Muscle of arm (tissue), 12 donors: ENCODE data around the gene TDRD15. TPM values are rescaled to one million over a fixed set of nuclear protein-coding genes. Genes with fewer than 3 reads are reported as not detected.
"Not testable (repeated sequence)": the region's sequence is repeated elsewhere in the genome, so short reads cannot be mapped to it uniquely, and the experiment has no call there.

ENCODE experiments used
- DNase-seq: peaks from one replicate; pipeline ENCODE4 v3.0.0-alpha.2; 2013
- polyA plus RNA-seq, 12 donors: library from polyadenylated mRNA; unstranded; fragments of 120-200 nt; gene quantifications; one replicate each; pipeline ENCODE4 v1.2.1, GENCODE V29; 2013; ENCODE audit not compliant: insufficient read length in 12 of 12

TDRD15 gene
- polyA plus RNA-seq, 12 donors: 0.62 TPM; not detected in 11

DNA sequence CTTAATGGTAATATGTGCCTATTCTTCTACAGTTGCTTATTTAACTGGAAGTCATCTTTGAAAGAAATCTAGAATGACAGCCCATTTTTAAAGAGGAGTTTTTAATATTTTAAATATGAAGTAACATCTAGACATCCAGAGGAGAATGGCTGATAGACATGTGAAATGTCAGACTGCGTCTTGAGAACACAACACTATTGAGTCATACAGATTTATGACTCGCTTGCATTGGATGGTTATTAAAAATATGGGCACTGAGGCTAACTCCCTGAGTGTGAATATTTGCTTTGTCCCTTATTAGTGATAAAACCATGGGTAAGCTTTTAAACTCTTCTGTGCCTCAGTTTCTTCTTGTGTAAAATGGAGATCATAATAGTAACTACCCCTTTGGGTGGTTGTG, 22.9 kb downstream of the TDRD15 start:
- no peak for DNase-seq

DNA sequence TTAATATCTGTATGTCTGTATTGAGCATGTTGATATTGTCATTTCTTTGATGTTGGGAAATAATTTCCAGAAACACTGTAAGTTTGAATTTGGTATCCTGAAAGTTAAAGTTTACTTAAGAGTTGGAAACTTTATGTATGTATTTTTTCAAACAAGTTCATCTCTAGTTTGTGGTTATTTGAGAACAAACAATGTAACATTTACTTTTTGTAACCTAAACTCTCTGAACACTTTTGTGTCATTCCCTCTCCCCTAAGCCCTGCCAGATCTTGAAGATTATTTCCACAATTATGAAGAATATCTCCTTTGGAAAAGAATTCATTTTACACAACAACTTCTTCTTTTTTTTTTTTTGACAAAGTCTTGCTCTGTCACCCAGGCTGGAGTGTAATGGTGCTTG, 24.9 kb downstream of the TDRD15 start:
- no peak for DNase-seq

GRCh38 chr2:21151234-21151633, 27.5 kb downstream of the TDRD15 start:
- not testable (repeated sequence) for DNase-seq

- DNase-seq: no peak
Measured at GRCh38 chr2:21155365-21156136, 31.8 kb downstream of the TDRD15 start.

GRCh38 chr2:21161122-21161521, 37.4 kb downstream of the TDRD15 start:
- DNase-seq: no peak

- no peak for DNase-seq
Measured at GRCh38 chr2:21161832-21162614, 38.3 kb downstream of the TDRD15 start.

- no peak for DNase-seq
Measured at GRCh38 chr2:21162615-21162878, 38.8 kb downstream of the TDRD15 start.

DNA sequence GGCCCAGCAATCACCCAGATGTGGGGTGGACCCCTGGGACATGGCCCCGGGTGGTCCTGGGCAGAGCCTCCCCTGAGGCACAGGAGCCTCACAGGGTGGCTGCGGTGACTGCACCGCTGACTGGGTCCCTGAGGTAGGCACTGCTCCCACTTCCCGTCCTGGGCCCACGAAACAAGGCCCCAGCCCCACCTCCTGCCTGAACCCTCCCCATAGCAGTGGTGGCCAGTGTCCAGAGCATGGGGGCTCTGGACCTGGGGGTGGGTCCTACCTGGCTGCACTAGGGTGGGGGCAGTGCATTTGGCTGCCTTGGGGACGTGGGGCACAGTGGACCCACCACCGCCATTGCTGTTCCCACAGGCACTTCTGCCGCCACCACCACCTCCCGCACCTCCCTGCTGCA, 39.4 kb downstream of the TDRD15 start:
- no peak for DNase-seq

- no peak for DNase-seq
Measured at GRCh38 chr2:21165350-21165749, 41.6 kb downstream of the TDRD15 start.

DNA sequence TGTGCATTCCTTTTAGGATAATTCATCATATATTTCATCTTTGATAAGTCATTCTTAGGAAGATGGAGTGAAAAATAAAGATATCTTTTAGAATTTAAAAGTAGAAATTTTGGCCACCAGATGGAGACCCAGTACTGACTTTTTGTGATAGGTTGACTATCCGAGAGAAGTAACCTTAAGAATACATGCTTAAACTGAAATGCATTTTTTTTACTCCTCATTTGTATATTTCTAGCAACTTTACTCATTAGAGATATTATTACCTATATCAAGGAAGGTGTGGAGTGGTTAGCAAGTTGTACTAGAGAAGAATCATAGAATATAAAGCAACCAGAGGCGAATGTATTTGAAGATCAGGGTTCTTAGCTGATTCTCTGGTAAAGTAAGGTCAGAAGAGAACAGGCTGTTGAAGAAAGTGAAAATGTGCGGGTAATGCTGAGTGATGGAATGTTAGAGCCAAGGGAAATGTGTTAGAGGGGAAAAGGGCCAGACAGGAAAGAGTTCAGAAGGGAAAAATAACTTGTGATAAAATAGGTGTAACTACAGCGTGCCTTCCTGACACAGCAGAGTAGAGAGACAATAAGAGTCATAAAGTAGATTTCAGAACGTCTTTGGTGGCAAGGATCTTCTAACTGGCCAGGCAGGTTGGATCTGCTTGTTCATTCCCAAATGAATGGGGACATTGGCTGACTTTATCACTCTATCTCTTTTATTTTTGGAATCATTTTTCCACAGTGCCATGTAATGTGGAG, 52.3 kb downstream of the TDRD15 start:
- peak; percentile 23 for DNase-seq

DNA sequence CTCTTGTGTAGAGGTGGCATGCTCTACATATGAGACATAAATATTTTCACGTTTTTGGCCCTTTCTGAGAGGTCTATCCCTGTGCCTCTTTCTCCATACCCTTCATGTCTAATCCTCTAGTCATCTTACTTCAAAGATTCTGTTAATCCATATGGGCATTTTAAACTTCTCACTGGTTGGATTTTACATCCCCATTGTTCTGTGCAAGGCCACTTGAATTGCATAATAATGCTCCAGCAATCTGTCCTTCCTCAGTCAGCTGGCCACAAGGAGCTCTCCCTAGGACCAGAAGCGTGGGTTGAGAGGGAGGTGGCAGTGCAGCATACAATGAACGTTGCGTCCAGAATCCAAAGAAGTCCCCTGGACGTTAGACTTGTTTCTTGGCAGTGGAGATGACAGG, 58.2 kb downstream of the TDRD15 start:
- no peak for DNase-seq

DNA sequence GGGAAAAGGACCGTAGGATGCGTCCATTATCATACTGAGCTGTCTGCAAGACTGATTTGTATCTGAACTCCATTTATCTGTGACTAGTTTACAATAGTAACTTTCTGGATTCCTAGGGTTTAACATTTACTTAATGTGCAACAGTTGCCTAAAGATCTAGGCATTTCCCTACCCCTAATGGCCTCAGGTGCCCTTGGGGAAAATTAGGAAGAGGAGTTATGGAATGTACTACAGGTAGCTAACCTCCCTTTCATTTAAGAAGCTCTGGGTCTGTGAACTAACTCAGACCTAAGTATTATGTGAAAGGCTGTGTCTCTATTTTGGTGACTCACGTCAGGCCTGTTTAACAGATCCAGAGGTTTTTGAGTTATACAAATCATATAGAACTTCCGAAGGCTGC, 59.5 kb downstream of the TDRD15 start:
- no peak for DNase-seq

- no peak for DNase-seq
Measured at GRCh38 chr2:21183726-21184125, 60.0 kb downstream of the TDRD15 start.

GRCh38 chr2:21191535-21191934, 67.8 kb downstream of the TDRD15 start:
- no peak for DNase-seq

Other genes with a start within 250 kb of the TDRD15 start
- 10 to 100 TPM in 2 of 12 donors, 1 to 10 TPM in 2, under 1 TPM in 7, not detected in 1; 0.04 to 44.3 (median 0.15) TPM for gene APOB, start 79.9 kb upstream of the TDRD15 start, polyA plus RNA-seq